ENCODE measurements around the gene LRRK2. TPM values are rescaled to one million over a fixed set of nuclear protein-coding genes. Genes with fewer than 3 reads are reported as not detected.

LRRK2 gene
- total RNA-seq, 2 donors from 2014 or later = 8.2 to 13.7 TPM

GRCh38 chr12:40324261-40324660, 99.5 kb downstream of the LRRK2 start:
- no peaks in the 10 kb centered on the region for H3K4me1 ChIP-seq
- no peak overlapping the region for H3K4me3 ChIP-seq
- H3K9me3 ChIP-seq = no peaks in the 10 kb centered on the region
- ATAC-seq = no peak
- no peak overlapping the region for H3K27ac ChIP-seq
- no peak for DNase-seq
- H3K27me3 ChIP-seq = no peaks in the 10 kb centered on the region
- H3K36me3 ChIP-seq (replicated peaks in 1 of 2; ENCODE audit: insufficient read depth in 1 of 2, low read depth in 2 of 2) = peaks cover 0 to 2% of the 10 kb centered on the region in 2 donors
- no peak for TF ChIP-seq POLR2A (IDR thresholded peaks at IDR 0.05)
- TF ChIP-seq CTCF (IDR thresholded peaks at IDR 0.05) = no peak
- intact Hi-C loops (cut with DNase I) = no loop called here

- peaks cover 0 to 2% of the 10 kb centered on the region in 2 donors for H3K36me3 ChIP-seq (replicated peaks in 1 of 2; ENCODE audit: insufficient read depth in 1 of 2, low read depth in 2 of 2)
- H3K4me3 ChIP-seq = no peak overlapping the region
- no peak for DNase-seq
- no peak overlapping the region for H3K27ac ChIP-seq
- H3K9me3 ChIP-seq = no peaks in the 10 kb centered on the region
- no peak for ATAC-seq
- no peaks in the 10 kb centered on the region for H3K4me1 ChIP-seq
- intact Hi-C loops (cut with DNase I) = no loop called here
- H3K27me3 ChIP-seq = no peaks in the 10 kb centered on the region
- WGBS, 2 donors = 67% methylated on average over 5 of the region's 5 CpGs
- TF ChIP-seq CTCF (IDR thresholded peaks at IDR 0.05) = no peak
- TF ChIP-seq POLR2A (IDR thresholded peaks at IDR 0.05) = no peak
These were observed 100.7 kb downstream of the LRRK2 start for GRCh38 chr12:40325349-40325960.

GRCh38 chr12:40327535-40327934, 102.7 kb downstream of the LRRK2 start:
- intact Hi-C loops (cut with DNase I) = no loop called here
- ATAC-seq (no peak), DNase-seq (no peak)
- 95 to 97% methylated on average over 3 of the region's 3 CpGs for WGBS, 2 donors
- Histone ChIP-seq H3K36me3 (replicated peaks in 1 of 2; ENCODE audit: insufficient read depth in 1 of 2, low read depth in 2 of 2) (peaks cover 0 to 2% of the 10 kb centered on the region in 2 donors), H3K4me3 (no peak overlapping the region), H3K27me3 (no peaks in the 10 kb centered on the region), H3K4me1 (no peaks in the 10 kb centered on the region), H3K27ac (no peak overlapping the region), H3K9me3 (no peaks in the 10 kb centered on the region)
- TF ChIP-seq CTCF (IDR thresholded peaks at IDR 0.05) (no peak), POLR2A (IDR thresholded peaks at IDR 0.05) (no peak)

- intact Hi-C loops (cut with DNase I) = no loop called here
- Histone ChIP-seq H3K27ac (no peak overlapping the region), H3K27me3 (no peaks in the 10 kb centered on the region), H3K9me3 (no peaks in the 10 kb centered on the region), H3K36me3 (replicated peaks in 1 of 2; ENCODE audit: insufficient read depth in 1 of 2, low read depth in 2 of 2) (peaks cover 0 to 3% of the 10 kb centered on the region in 2 donors), H3K4me1 (no peaks in the 10 kb centered on the region), H3K4me3 (no peak overlapping the region)
- WGBS, 2 donors = 88 to 100% methylated on average over 1 of the region's 1 CpG
- DNase-seq = no peak
- no peak for TF ChIP-seq CTCF (IDR thresholded peaks at IDR 0.05)
- TF ChIP-seq POLR2A (IDR thresholded peaks at IDR 0.05) = no peak
- no peak for ATAC-seq
These were observed 105.4 kb downstream of the LRRK2 start for GRCh38 chr12:40330180-40330579.

GRCh38 chr12:40331886-40332285, 107.1 kb downstream of the LRRK2 start:
- 88 to 100% methylated on average over 1 of the region's 1 CpG for WGBS, 2 donors
- intact Hi-C loops (cut with DNase I) = no loop called here

More at GRCh38 chr12:40331886-40332285, 107.1 kb downstream of the LRRK2 start:
- peaks cover 0 to 5% of the 10 kb centered on the region in 2 donors for H3K36me3 ChIP-seq (replicated peaks in 1 of 2; ENCODE audit: insufficient read depth in 1 of 2, low read depth in 2 of 2)
- TF ChIP-seq POLR2A (IDR thresholded peaks at IDR 0.05) = no peak
- no peak for TF ChIP-seq CTCF (IDR thresholded peaks at IDR 0.05)
- no peak overlapping the region for H3K4me3 ChIP-seq
- no peaks in the 10 kb centered on the region for H3K9me3 ChIP-seq
- H3K4me1 ChIP-seq = no peaks in the 10 kb centered on the region
- no peak for DNase-seq
- H3K27me3 ChIP-seq = no peaks in the 10 kb centered on the region
- no peak overlapping the region for H3K27ac ChIP-seq
- no peak for ATAC-seq

Data from body of pancreas (tissue), 4 donors.